GM12878 (cell line): ENCODE measurements around the gene CA10. TPM values are rescaled to one million over a fixed set of nuclear protein-coding genes. Genes with fewer than 3 reads are reported as not detected.

ENCODE experiments used
- ATAC-seq: fragments of 200-7000 bp; cut with Tn5 transposase; 3 replicates; pipeline ENCODE4 v1.9.1; 2020; ENCODE audit warnings: mild to moderate bottlenecking, moderate library complexity
- BruUV-seq: library from RNA; stranded (reverse); fragments of 400-500 nt; replicated peaks from 2 replicates; lab custom pipeline; 2021; lab: Mats Ljungman, UMichigan
- CTCF ChIA-PET: fragments of 300-600 bp; sonication (Branson Sonifier 250); formaldehyde crosslinking; extraction: SDS; loops from one replicate; lab custom pipeline; 2021; ENCODE audit warnings: inconsistent platforms; lab: Yijun Ruan, JAX
- POLR2A ChIA-PET: fragments of 350-600 bp; formaldehyde crosslinking; extraction: SDS; loops from one replicate; lab custom pipeline; 2021; ENCODE audit warnings: inconsistent platforms; lab: Charles Lee
- RAD21 ChIA-PET: fragments of 300-600 bp; sonication (Branson Sonifier 250); formaldehyde crosslinking; loops from one replicate; lab custom pipeline; 2023; ENCODE audit warnings: antibody characterized with exemption; ENCODE audit not compliant: unreplicated experiment; lab: Charles Lee
- SMC1A ChIA-PET: fragments of 300-600 bp; sonication (Branson Sonifier 250); formaldehyde crosslinking; loops from one replicate; lab custom pipeline; 2023; ENCODE audit not compliant: unreplicated experiment, uncharacterized antibody; lab: Charles Lee
- DNase-seq: peaks from one replicate; pipeline ENCODE4 v3.0.0-alpha.2; 2011; ENCODE audit warnings: low read depth, low spot score
- FAIRE-seq: peaks from 3 replicates; lab custom pipeline; 2011; peaks lifted over from hg19 to GRCh38; lab: Jason Lieb, UNC
- H2AFZ ChIP-seq: 2 replicates; pipeline ENCODE4 v1.6.0; 2011; ENCODE audit warnings: low read depth, low read length, control low read depth; ENCODE audit not compliant: control insufficient read depth
- H3K27ac ChIP-seq: 2 replicates; pipeline ENCODE4 v1.5.1; 2011; ENCODE audit warnings: control low read depth; ENCODE audit not compliant: control insufficient read depth, insufficient read depth
- H3K27me3 ChIP-seq, 2 experiments: replicated peaks in 1 of 2; 2 replicates each; pipeline versions ENCODE4 v1.6.0 to v1.6.1; 2011; ENCODE audit warnings: low read length in 1 of 2; ENCODE audit not compliant: control insufficient read depth in 2 of 2, insufficient read depth in 2 of 2
- H3K36me3 ChIP-seq, 2 experiments: 2 replicates each; pipeline ENCODE4 v1.5.1; 2011; ENCODE audit warnings: low read length in 1 of 2; ENCODE audit not compliant: control insufficient read depth in 2 of 2, insufficient read depth in 2 of 2
- H3K4me1 ChIP-seq: 2 replicates; pipeline ENCODE4 v1.6.1; 2011; ENCODE audit warnings: mild to moderate bottlenecking, low read length, moderate library complexity, mixed read lengths; ENCODE audit not compliant: control insufficient read depth, insufficient read depth
- H3K4me2 ChIP-seq: 2 replicates; pipeline ENCODE4 v1.6.0; 2011; ENCODE audit warnings: control low read depth; ENCODE audit not compliant: control insufficient read depth, insufficient read depth
- H3K4me3 ChIP-seq: fragments of 200-600 bp; sonication (generic); 2 replicates; pipeline ENCODE4 v1.5.1; 2016
- H3K79me2 ChIP-seq: 2 replicates; pipeline ENCODE4 v1.6.0; 2011; ENCODE audit warnings: low read length; ENCODE audit not compliant: control insufficient read depth, insufficient read depth
- H3K9ac ChIP-seq: 2 replicates; pipeline ENCODE4 v1.8.0; 2011; ENCODE audit warnings: low read length, control low read depth, mixed read lengths; ENCODE audit not compliant: control insufficient read depth, insufficient read depth
- H3K9me3 ChIP-seq: replicated peaks from 3 replicates; pipeline ENCODE4 v1.5.1; 2011; ENCODE audit warnings: mild to moderate bottlenecking, low read length; ENCODE audit not compliant: control insufficient read depth, insufficient read depth
- H4K20me1 ChIP-seq: 2 replicates; pipeline ENCODE4 v1.6.0; 2011; ENCODE audit not compliant: control insufficient read depth, insufficient read depth
- ATF7 ChIP-seq: fragments of 450-650 bp; IDR thresholded peaks from 2 replicates; pipeline ENCODE4 v1.6.1; 2016; ENCODE audit warnings: low read depth, mild to moderate bottlenecking
- BACH1 ChIP-seq: fragments of 450-650 bp; IDR thresholded peaks from 2 replicates; pipeline ENCODE4 v1.6.1; 2017; ENCODE audit warnings: mild to moderate bottlenecking, borderline replicate concordance
- CHD4 ChIP-seq: fragments of 200-600 bp; sonication (generic); IDR thresholded peaks from 2 replicates; pipeline ENCODE4 v1.6.1; 2016; ENCODE audit warnings: mild to moderate bottlenecking
- HDGF ChIP-seq: fragments of 450-650 bp; IDR thresholded peaks from 2 replicates; pipeline ENCODE4 v1.6.1; 2016; ENCODE audit warnings: antibody characterized with exemption
- KLF5 ChIP-seq: fragments of 450-650 bp; IDR thresholded peaks from 2 replicates; pipeline ENCODE4 v1.6.1; 2014; ENCODE audit warnings: mild to moderate bottlenecking; ENCODE audit not compliant: partially characterized antibody
- MTA3 ChIP-seq: IDR thresholded peaks from 2 replicates; pipeline ENCODE4 v1.6.1; 2012; ENCODE audit warnings: low read length, inconsistent platforms, borderline replicate concordance
- MXI1 ChIP-seq: fragments of 150-350 bp; IDR thresholded peaks from 2 replicates; pipeline ENCODE4 v1.6.1; 2011; ENCODE audit warnings: low read depth, mild to moderate bottlenecking, inconsistent platforms, low read length, improper control_type of control experiment
- PBX3 ChIP-seq: IDR thresholded peaks from 2 replicates; pipeline ENCODE4 v1.6.1; 2011; ENCODE audit warnings: mild to moderate bottlenecking, low read depth, low read length, moderate library complexity; ENCODE audit not compliant: insufficient replicate concordance
- POU2F2 ChIP-seq: IDR thresholded peaks from 3 replicates; pipeline ENCODE4 v1.6.1; 2011; ENCODE audit warnings: low read depth, mild to moderate bottlenecking, low read length, borderline replicate concordance
- RCOR1 ChIP-seq: conservative IDR thresholded peaks from 2 replicates; pipeline ENCODE4 v1.6.1; 2012; ENCODE audit warnings: low read depth, low read length, improper control_type of control experiment
- SREBF2 ChIP-seq: IDR thresholded peaks from 2 replicates; pipeline ENCODE4 v1.6.1; 2012; ENCODE audit warnings: mild to moderate bottlenecking, low read length
- ZNF592 ChIP-seq: fragments of 450-650 bp; IDR thresholded peaks from 2 replicates; pipeline ENCODE4 v1.6.1; 2017; ENCODE audit warnings: mild to moderate bottlenecking, moderate library complexity
- WGBS: methylation state at CpG from one replicate; pipeline ENCODE4 v1.1.6; 2016; ENCODE audit warnings: low lambda C conversion rate; ENCODE audit not compliant: insufficient replicate concordance, insufficient coverage; ENCODE audit errors: missing lambda C conversion rate; 5-methylcytosine and 5-hydroxymethylcytosine counted together
- in situ Hi-C: fragments of 300-500 bp; cut with MboI; formaldehyde crosslinking; loops from 9 replicates; pipeline ENCODE4 v1.14.3; 2018; ENCODE audit warnings: mixed read lengths
- intact Hi-C: fragments of 100-400 bp; cut with micrococcal nuclease; formaldehyde crosslinking; loops from one replicate; pipeline ENCODE4 v1.14.2; 2022; ENCODE audit not compliant: unreplicated experiment
- polyA plus RNA-seq, 11 experiments: library from polyadenylated mRNA; depleted of rRNA in 4 of 11; unstranded in 6 of 11; stranded (reverse) in 5 of 11; fragments of >200 nt; fragmentation: Nextera tagmentation in 4 of 11; fragmentation: Illumina TruSeq in 1 of 11; extraction: Ambion mirVana in 4 of 11; extraction: Trizol in 1 of 11; gene quantifications; 1 replicate in 1 of 11; 2 replicates in 10 of 11; pipeline versions ENCODE4 v1.2.1 to v1.2.3, GENCODE V29; 2011 to 2016; ENCODE audit warnings: inconsistent platforms in 2 of 11, missing spikeins in 2 of 11, low read depth in 1 of 11
- total RNA-seq, 4 experiments: library from RNA; depleted of rRNA in 3 of 4; stranded (reverse); fragments of >200 nt in 3 of 4; fragmentation: Illumina TruSeq in 1 of 4; extraction: Trizol in 1 of 4; gene quantifications; 2 replicates each; pipeline versions ENCODE4 v1.2.1 to v1.2.3, GENCODE V29; 2013 to 2021

Gene CA10
- total and polyA plus RNA-seq, 10 of the 15 experiments (the other 5 are each of a cell fraction or from before 2014, with no cell fraction given): not detected

GRCh38 chr17:52202520-52203080 is 44.1 kb upstream of the CA10 start:
- Histone ChIP-seq H3K4me3 (no peak overlapping the region), H2AFZ (no peak overlapping the region), H3K27me3 (no peaks in the 10 kb centered on the region), H3K27ac (no peak overlapping the region), H3K4me1 (no peaks in the 10 kb centered on the region), H3K79me2 (no peaks in the 10 kb centered on the region), H3K36me3 (no peaks in the 10 kb centered on the region), H3K9me3 (no peaks in the 10 kb centered on the region), H3K4me2 (no peak overlapping the region), H3K9ac (no peak overlapping the region), H4K20me1 (no peaks in the 10 kb centered on the region)
- WGBS: 0% methylated on average over 1 of the region's 2 CpGs
- no peak for TF ChIP-seq MXI1
- no peak for TF ChIP-seq ATF7
- no peak for TF ChIP-seq KLF5
- ChIA-PET CTCF (no interaction called here), SMC1A (no interaction called here), POLR2A (no interaction called here), RAD21 (no interaction called here)
- intact Hi-C loops: no loop called here
- ATAC-seq (no peak), FAIRE-seq (no peak), DNase-seq (no peak)
- in situ Hi-C loops: no loop called here
- BruUV-seq: no TSS peak

- ChIA-PET POLR2A (no interaction called here), CTCF (interaction anchor here (1.3 kb wide), 1 partner anchor 24 kb away, joined by 3 read pairs; no protein-coding TSS in a partner anchor), RAD21 (no interaction called here), SMC1A (no interaction called here)
- Histone ChIP-seq H3K27ac (no peak overlapping the region), H3K4me3 (no peak overlapping the region), H3K27me3 (no peaks in the 10 kb centered on the region), H4K20me1 (no peaks in the 10 kb centered on the region), H3K4me2 (no peak overlapping the region), H2AFZ (no peak overlapping the region), H3K9ac (no peak overlapping the region), H3K9me3 (no peaks in the 10 kb centered on the region), H3K4me1 (no peaks in the 10 kb centered on the region), H3K79me2 (no peaks in the 10 kb centered on the region), H3K36me3 (no peaks in the 10 kb centered on the region)
- ATAC-seq (no peak), DNase-seq (no peak), FAIRE-seq (no peak)
- in situ Hi-C loops (no loop called here), intact Hi-C loops (no loop called here)
- BruUV-seq: no TSS peak
- whole genome bisulfite sequencing: 0% methylated on average over 2 of the region's 2 CpGs
- TF ChIP-seq SREBF2 (no peak), CHD4 (no peak), MTA3 (no peak), ZNF592 (no peak), PBX3 (no peak), BACH1 (no peak), POU2F2 (no peak), RCOR1 (no peak), HDGF (no peak)
Observed at GRCh38 chr17:52201767-52202519, 43.4 kb upstream of the CA10 start.
